Activated B cell treated with CpG ODN at 0.5 μM for 24 hours (primary cell): Measurements from ENCODE around the gene CDC7. TPM values are rescaled to one million over a fixed set of nuclear protein-coding genes. Genes with fewer than 3 reads are reported as not detected.

Source experiments
- ATAC-seq: fragments of 200-7000 bp; cut with Tn5 transposase; one replicate; pipeline ENCODE4 v1.10.0; 2021; ENCODE audit warnings: low read depth, mild to moderate bottlenecking, moderate library complexity
- CTCF ChIA-PET: fragments of 350-600 bp; sonication (Branson Sonifier 250); formaldehyde crosslinking; loops from one replicate; lab custom pipeline; 2021; ENCODE audit warnings: antibody characterized with exemption; lab: Charles Lee
- POLR2A ChIA-PET: fragments of 350-600 bp; sonication (Branson Sonifier 250); formaldehyde crosslinking; loops from one replicate; lab custom pipeline; 2021; ENCODE audit warnings: antibody characterized with exemption; lab: Charles Lee
- DNase-seq: peaks from one replicate; pipeline ENCODE4 v3.0.0; 2022
- H3K27ac Mint-ChIP-seq: one replicate; pipeline ENCODE4 v1.8.0; 2020; ENCODE audit warnings: mixed read lengths
- H3K27me3 Mint-ChIP-seq: one replicate; pipeline ENCODE4 v1.8.0; 2021; ENCODE audit warnings: mixed read lengths
- H3K36me3 Mint-ChIP-seq: one replicate; pipeline ENCODE4 v1.8.0; 2021; ENCODE audit warnings: low read depth, mixed read lengths
- H3K4me1 Mint-ChIP-seq: one replicate; pipeline ENCODE4 v1.8.0; 2021; ENCODE audit warnings: mixed read lengths
- H3K4me3 Mint-ChIP-seq: one replicate; pipeline ENCODE4 v1.8.0; 2020; ENCODE audit warnings: mild to moderate bottlenecking, mixed read lengths
- H3K9me3 Mint-ChIP-seq: one replicate; pipeline ENCODE4 v1.8.0; 2020; ENCODE audit warnings: mixed read lengths
- intact Hi-C: fragments of 100-400 bp; cut with micrococcal nuclease; formaldehyde crosslinking; loops from one replicate; pipeline ENCODE4 v1.15.1; 2024
- total RNA-seq: library from RNA; stranded (reverse); gene quantifications from 2 replicates; pipeline ENCODE4 v1.2.3, GENCODE V29; 2022
- TF ChIP-seq, protein P1 (sequence below): fragments of 200-600 bp; IDR thresholded peaks from one replicate; pipeline ENCODE4 v1.8.0; 2022; ENCODE audit warnings: antibody characterized with exemption, mild to moderate bottlenecking

Gene CDC7
- total RNA-seq, 1 donor from 2014 or later = 7.3 TPM

GRCh38 chr1:91552091-91552490 lies 51.4 kb downstream of the CDC7 start:
- Mint-ChIP-seq H3K9me3 (no peaks in the 10 kb centered on the region), H3K27me3 (peaks cover 12% of the 10 kb centered on the region), H3K36me3 (no peaks in the 10 kb centered on the region), H3K27ac (no peak overlapping the region), H3K4me1 (peaks cover 11% of the 10 kb centered on the region), H3K4me3 (no peak overlapping the region)
- TF ChIP-seq, protein P1, sequence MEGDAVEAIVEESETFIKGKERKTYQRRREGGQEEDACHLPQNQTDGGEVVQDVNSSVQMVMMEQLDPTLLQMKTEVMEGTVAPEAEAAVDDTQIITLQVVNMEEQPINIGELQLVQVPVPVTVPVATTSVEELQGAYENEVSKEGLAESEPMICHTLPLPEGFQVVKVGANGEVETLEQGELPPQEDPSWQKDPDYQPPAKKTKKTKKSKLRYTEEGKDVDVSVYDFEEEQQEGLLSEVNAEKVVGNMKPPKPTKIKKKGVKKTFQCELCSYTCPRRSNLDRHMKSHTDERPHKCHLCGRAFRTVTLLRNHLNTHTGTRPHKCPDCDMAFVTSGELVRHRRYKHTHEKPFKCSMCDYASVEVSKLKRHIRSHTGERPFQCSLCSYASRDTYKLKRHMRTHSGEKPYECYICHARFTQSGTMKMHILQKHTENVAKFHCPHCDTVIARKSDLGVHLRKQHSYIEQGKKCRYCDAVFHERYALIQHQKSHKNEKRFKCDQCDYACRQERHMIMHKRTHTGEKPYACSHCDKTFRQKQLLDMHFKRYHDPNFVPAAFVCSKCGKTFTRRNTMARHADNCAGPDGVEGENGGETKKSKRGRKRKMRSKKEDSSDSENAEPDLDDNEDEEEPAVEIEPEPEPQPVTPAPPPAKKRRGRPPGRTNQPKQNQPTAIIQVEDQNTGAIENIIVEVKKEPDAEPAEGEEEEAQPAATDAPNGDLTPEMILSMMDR = no peak
- DNase-seq (no peak), ATAC-seq (no peak)
- intact Hi-C loops = no loop called here
- ChIA-PET POLR2A (no interaction called here), CTCF (no interaction called here)

DNA sequence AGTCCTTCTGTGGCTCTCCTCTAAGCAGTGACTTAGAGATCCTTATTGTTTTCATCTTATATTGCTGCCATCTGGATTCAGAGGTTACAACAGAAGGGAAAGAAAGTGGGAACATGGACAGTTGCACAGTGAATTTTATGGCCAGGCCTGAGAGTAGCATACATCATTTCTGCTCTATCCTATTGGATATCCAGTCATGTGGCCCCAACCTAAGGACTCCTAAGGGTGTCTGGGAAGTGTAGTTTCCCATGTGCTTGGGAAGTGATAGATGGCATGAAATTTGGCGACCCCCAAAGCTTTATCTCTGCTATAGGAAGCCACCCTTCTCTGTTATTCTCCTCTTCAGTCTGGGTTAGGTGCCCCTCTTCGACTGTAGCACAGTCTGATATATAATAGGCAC lies 51.9 kb downstream of the CDC7 start:
- intact Hi-C loops = no loop called here
- Mint-ChIP-seq H3K27me3 (peaks cover 10% of the 10 kb centered on the region), H3K4me3 (no peak overlapping the region), H3K27ac (no peak overlapping the region), H3K36me3 (no peaks in the 10 kb centered on the region), H3K4me1 (peaks cover 11% of the 10 kb centered on the region), H3K9me3 (no peaks in the 10 kb centered on the region)
- ChIA-PET POLR2A (no interaction called here), CTCF (no interaction called here)
- TF ChIP-seq, protein P1 = no peak
- no peak for DNase-seq
- ATAC-seq = no peak

GRCh38 chr1:91553177-91553591 lies 52.5 kb downstream of the CDC7 start:
- Mint-ChIP-seq H3K9me3 (no peaks in the 10 kb centered on the region), H3K36me3 (no peaks in the 10 kb centered on the region), H3K27ac (no peak overlapping the region), H3K27me3 (peaks cover 10% of the 10 kb centered on the region), H3K4me3 (no peak overlapping the region), H3K4me1 (peaks cover 11% of the 10 kb centered on the region)
- no peak for ATAC-seq
- TF ChIP-seq, protein P1 = no peak
- POLR2A ChIA-PET = no interaction called here
- no peak for DNase-seq
- CTCF ChIA-PET = no interaction called here
- intact Hi-C loops = no loop called here

DNA sequence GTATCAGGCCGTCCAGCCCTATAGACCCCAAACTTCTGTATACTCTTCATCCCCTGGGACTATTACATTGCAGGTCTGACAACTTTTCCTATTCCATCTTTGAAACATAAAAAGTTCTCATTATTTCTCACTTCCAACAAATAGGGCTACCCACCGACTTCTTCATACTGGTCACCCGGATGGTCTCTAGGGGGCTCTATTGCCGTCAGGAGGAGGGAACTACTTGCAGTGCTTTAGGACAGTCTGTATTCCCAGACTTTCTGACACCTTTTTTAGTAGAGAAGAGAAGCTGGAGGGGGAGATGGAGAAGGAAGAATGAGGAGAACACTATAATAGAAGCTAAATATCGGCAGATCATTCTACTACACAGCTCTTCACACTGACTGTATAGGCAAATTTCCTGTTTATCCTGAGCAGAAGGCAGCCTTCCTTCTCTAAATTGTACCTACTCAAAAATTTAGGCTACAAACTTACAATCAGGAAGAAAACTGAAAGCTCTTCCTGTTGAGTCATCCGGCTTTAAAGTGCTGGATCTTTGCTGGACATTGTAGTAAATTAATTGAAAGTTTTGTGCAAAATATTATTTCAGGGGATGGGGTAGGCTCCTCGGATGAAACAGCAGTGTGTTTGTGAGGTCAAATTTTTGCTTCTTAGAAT lies 54.6 kb downstream of the CDC7 start:
- intact Hi-C loops = no loop called here
- ChIA-PET CTCF (no interaction called here), POLR2A (no interaction called here)
- ATAC-seq = no peak
- no peak for DNase-seq
- TF ChIP-seq, protein P1 = no peak
- H3K9me3 Mint-ChIP-seq = no peaks in the 10 kb centered on the region
- no peaks in the 10 kb centered on the region for H3K36me3 Mint-ChIP-seq
- no peaks in the 10 kb centered on the region for H3K4me1 Mint-ChIP-seq
- no peak overlapping the region for H3K4me3 Mint-ChIP-seq
- no peak overlapping the region for H3K27ac Mint-ChIP-seq
- H3K27me3 Mint-ChIP-seq = peaks cover 10% of the 10 kb centered on the region

- ChIA-PET CTCF (no interaction called here), POLR2A (no interaction called here)
- no peak overlapping the region for H3K4me3 Mint-ChIP-seq
- DNase-seq = no peak
- H3K27me3 Mint-ChIP-seq = peaks cover 10% of the 10 kb centered on the region
- intact Hi-C loops = no loop called here
- TF ChIP-seq, protein P1 = no peak
- no peak for ATAC-seq
- H3K9me3 Mint-ChIP-seq = no peaks in the 10 kb centered on the region
- no peaks in the 10 kb centered on the region for H3K36me3 Mint-ChIP-seq
- no peaks in the 10 kb centered on the region for H3K4me1 Mint-ChIP-seq
- H3K27ac Mint-ChIP-seq = no peak overlapping the region
Measured at GRCh38 chr1:91555821-91556531, 55.3 kb downstream of the CDC7 start.
